ENCODE data around the gene AHCYL2.
"Not testable (repeated sequence)": the region's sequence is repeated elsewhere in the genome, so short reads cannot be mapped to it uniquely, and the experiment has no call there.

Gene AHCYL2

DNA sequence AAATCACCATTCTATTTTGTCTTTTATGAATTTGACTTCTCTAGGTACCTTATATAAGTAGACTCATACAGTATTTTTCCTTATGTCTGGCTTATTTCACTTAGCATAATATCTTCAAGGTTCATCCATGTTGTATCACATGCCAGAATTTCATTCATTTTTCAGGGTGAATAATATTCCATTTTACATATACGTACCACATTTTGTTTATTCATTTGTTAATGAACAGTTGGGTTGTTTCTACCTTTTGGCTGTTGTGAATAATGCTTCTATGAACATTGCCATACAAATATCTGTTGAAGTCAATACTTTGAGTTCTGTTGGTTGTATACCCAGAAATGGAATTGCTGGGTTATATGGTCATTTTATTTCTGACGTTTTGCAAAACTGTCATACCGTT is 20.7 kb downstream of the AHCYL2 start:
- DNase-seq (ENCODE audit: low spot score) = no peak

DNA sequence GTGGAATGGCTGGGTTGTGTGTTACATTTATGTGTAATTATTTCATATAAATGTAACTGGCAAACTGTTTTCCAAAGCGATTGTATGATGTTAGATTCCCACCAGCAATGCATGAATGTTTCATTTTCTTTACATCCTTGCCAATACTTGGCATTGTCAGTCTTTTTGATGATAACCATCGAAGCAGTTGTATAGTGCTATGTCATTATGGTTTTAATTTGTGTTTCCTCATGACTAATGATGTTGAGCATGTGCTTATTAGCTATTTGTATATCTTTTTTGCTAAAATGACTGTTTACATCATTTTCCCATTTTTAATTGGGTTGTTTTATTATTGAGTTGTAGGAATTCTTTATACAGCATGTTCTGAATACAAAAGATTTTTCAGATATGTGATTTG is 22.3 kb downstream of the AHCYL2 start:
- DNase-seq (ENCODE audit: low spot score) = no peak

DNA sequence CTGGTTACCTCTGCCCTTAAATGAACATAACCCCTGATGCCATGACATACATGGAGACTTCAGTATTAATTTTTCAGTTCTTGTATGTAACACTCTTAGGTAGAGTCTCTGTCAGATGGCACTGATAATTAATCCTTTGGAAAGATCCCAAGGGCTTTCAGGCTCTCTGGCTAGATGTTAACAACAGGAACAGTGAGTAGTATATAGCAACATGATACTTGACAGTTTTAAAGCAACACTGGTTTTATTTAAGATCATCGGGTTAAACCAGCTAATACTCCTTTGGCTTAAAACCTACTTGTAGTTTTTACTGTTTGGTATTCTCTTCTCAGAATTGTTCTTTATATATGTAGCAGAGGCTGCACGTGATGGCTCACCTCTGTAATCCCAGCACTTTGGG is 27.3 kb downstream of the AHCYL2 start:
- DNase-seq (ENCODE audit: low spot score) = no peak

DNA sequence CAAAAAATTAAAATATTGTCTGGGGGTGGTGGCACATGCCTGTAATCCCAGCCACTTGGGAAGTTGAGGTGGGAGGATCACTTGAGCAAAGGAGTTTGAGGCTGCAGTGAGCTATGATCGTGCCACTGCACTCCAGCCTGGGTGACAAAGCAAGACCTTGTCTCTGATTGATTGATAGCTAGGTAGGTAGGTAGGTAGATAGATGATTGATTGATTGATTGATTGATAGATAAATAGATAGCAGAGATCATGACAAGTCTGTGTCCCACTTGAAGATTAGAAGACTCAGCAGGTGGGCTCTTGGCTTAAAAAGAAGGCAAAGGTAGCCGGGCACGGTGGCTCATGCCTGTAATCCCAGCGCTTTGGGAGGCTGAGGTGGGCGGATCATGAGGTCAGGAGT is 27.8 kb downstream of the AHCYL2 start:
- not testable (repeated sequence) for DNase-seq (ENCODE audit: low spot score)

DNA sequence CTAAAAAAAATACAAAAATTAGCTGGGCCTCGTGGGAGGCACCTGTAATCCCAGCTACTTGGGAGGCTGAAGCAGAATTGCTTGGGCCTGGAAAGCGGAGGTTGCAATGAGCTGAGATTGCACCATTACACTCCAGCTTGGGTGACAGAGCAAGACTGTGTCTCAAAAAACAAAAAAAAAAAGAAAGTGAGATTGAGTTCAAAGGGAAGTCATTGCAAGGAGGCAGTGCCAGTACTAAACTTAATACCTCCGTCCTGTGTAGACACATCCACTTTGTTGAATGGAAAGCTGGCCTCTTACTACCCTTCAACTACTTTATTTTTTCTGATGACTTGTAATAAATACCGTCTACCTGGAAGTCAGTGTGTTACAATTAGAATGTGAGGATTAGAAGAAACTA is 31.0 kb downstream of the AHCYL2 start:
- DNase-seq (ENCODE audit: low spot score) = no peak

DNA sequence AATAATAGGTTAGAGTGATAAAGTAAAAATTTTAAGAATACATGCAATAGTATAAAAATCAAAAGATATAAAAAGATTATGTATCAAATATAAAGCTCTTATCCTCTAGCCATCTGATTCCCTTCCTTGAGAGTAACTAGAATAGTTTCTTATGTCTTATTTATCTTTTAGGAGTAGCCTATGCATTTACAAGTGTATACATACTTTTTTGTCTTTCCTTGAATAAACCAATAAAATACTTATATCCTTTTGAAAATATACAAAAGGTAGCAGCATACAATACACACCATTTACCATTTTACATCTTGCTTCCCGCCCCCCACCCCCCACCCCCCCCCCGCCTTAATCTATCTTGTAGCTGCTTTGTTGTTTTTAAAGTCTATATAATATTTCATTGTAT is 31.4 kb downstream of the AHCYL2 start:
- no peak for DNase-seq (ENCODE audit: low spot score)

DNA sequence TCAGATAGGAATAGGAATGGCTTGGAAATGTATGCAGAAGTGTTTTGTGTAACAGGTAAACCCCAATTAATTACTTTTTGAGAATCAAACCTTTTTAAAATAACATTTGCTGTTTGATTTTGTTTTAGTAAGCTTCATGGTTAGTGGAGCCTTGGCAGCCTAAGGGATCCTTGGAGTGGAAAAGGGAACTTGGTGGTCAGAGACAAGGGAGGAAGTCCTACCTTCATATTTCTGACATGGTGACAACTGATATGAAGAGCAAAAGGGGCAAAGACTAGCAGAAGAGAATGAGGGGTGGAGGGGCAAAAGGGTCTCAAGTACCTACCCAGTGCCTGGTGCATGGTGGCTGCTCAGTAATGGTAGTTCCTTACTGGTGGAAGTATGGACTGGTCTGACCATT is 32.3 kb downstream of the AHCYL2 start:
- no peak for DNase-seq (ENCODE audit: low spot score)

DNA sequence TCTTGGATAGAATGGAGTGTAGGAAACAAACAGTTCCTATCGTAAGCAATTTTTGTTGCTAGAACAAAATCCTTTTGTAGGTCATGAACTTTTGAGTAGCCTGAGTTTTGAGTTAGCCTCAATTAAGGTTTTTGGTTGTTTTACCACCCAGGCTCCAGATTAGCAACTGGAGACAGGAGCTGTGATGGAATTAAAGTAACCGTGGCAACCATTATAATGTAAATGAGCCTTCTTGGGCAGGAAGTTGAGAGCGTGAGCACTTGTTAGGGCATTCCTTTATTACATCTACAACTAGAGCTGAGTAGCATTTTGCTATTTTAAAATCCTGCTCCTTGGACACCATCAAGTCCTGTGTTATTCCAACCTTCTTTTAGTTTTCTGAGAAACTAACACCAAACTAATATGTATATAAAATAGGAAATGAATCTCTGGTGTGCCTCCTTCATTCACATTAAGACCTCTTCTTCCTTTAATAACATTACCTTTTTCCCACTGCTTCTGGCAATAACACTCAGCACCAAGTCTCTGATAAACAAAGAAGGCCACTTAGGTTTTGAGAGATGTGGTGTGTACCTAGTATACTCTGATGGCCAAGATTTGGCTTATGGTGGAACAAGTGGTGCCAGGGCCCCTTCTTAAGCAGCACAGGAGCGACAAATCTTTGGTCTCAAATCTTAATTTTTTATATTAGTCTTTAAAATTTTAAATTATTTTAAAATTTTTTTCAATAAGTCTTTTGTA is 34.0 kb downstream of the AHCYL2 start:
- DNase-seq (ENCODE audit: low spot score) = peak; percentile 51

DNA sequence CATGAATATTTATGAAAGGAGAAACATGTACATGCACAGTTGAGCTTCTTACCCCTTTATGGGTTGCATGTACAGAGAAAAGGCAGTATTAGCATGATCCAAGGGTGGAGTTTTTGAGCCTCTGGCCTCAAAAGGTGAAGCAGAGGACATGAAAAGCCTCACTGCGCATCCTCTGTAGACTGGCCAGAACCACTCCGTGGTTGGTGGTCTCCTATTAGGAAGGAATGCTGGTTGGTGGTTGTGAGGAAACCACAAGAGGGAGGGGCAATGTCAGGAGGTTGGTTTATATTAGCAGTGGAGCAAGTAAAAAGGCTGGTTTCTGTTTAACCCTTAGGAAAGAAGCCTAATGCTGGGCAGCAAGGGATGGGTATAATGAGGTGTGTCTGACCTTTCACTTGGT is 37.5 kb downstream of the AHCYL2 start:
- DNase-seq (ENCODE audit: low spot score) = no peak

DNA sequence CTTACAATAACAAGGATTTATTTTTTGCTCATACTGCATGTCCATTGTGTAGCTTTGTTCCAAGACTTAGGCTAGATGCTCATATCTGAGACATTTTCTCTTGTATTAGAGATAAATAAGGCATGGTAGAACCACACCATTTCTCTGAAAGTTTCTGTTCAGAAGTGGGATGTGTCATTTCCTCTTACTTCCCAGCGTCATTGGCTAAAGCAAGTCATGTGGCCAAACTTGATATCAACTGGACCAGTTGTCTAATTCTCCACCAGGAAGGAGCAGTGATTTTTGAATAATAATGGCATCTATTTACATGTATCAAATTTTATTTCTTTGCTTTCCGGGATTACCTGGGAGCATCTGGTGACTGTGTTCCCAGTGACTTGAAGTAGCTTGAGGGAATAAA is 38.3 kb downstream of the AHCYL2 start:
- no peak for DNase-seq (ENCODE audit: low spot score)

DNA sequence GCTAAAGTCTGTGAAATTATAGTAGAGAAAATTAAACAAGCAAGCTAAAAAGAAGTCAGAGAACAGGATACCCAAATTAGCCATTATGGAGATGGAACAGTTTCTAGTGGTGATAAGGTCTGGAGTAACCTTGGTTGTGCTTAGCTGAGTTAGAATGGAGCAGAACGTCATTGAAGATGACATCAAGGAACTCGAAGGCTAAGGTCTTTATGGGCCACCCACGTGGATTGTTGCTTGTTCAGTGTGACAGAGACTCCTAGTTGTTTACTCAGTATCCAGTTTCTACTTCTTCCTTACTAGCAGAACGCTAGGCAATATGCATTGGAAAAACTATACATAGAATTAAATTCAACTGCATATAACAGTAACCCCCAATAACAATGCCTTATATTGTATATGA is 39.7 kb downstream of the AHCYL2 start:
- DNase-seq (ENCODE audit: low spot score) = no peak

DNA sequence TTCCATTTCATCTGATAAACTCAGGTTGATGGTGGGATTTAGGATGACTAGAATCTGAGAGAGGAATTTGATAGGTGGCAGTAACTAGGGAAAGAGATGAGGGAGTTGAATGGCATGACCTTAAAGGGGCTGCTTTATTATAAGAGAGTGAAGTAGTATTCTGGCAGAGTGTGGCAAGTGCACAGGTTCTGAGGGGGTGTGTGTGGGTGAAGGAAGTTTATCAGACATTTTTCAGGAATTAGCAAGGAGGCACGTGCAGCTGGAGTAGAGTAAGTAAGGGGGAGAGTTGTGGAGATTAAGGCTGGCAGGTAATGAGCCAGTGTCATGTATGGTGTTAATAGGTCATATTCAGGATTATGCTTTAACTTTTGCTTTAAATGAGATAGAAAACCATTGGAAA is 40.5 kb downstream of the AHCYL2 start:
- DNase-seq (ENCODE audit: low spot score) = no peak

DNA sequence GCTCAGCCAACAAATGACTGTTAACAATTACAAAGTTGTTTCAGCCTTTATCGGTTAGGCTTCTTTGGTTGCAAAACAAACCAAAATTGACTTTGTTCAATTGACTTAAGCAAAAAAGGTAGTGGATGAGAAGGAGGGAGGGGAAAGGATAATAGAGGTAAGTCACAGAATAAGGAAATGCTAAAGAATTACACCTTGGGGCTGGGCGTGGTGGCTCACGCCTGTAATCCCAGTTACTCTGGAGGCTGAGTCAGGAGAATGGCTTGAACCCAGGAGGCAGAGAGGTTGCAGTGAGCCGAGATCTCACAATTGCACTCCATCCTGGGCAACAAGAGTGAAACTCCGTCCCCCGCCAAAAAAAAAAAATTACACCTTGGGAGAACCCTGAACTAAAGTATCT is 41.4 kb downstream of the AHCYL2 start:
- no peak for DNase-seq (ENCODE audit: low spot score)

DNA sequence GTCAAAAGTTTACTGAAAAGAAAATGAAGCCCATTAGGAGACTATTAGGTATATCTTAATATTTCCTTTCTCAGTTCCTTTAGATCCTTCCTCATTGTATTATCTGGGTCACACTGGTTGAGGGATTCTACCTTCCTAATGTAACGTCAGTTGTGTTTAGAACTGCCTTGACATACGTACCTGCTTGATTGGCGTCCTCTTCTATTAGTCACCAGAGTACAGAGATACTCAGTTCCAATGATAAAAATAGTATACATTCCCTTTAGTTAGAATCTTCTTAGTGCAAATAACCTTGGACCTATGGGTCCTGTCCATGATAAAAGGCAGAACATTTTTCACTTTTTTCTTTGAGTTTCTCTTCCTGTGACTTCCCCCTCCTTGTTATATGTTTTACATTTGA is 45.2 kb downstream of the AHCYL2 start:
- DNase-seq (ENCODE audit: low spot score) = no peak

DNA sequence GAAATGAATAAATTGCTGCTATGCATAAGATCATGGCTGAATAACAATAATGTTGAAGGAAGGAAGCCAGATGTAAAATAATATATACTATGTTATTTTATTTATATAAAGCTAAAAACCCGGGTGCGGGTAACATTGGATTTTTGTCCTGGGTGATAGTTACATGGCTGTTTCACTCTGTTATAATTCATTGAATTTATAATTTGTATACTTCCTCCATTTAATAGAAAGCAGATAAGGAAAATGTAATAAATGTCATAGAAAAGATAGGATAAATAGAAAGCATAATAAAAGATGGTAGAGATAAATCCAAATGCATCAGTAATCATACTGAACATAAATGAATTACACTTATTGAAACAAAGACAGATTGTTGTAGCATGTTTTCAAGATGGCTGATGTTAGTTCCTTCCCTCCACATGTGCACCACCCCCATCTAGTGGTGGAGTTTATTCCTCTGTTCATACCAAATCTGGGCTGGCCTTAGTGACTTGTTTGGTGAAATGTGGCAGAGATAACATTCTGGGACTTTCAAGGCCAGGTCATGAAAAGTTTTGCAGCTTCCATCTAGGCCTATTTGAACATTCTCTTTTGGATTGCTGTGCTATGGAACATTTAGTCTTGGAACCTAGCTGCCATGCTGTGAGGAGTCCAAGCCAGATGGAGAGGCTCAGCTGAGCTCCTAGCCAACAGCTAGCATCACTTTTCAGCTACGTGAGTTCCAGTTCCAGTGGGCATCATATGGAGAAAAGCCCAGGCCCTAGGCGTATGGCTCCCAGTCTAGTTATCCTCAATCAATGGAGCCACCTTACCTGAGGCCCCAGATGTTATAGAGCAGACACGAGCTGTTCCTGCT is 46.9 kb downstream of the AHCYL2 start:
- peak; percentile 80 for DNase-seq (ENCODE audit: low spot score)

DNA sequence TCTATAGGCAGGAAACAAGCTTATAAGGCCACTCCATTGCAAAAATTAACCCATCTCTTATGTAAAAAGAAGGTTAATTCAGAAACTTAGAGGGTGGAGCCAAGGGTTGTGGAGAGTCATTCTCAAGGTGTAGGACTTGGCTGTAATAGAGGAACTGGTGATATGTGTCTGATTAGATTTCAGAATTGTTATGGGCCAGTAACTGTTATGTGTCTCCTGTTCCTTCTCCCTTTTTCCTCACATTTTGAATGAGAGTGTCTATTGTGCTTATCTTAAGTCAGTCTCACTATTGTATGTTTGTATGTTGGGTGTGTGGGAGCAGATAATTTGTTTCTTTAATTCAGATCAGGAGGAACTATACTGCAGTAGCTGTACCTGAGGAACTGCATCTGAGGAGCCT is 49.1 kb downstream of the AHCYL2 start:
- no peak for DNase-seq (ENCODE audit: low spot score)

DNA sequence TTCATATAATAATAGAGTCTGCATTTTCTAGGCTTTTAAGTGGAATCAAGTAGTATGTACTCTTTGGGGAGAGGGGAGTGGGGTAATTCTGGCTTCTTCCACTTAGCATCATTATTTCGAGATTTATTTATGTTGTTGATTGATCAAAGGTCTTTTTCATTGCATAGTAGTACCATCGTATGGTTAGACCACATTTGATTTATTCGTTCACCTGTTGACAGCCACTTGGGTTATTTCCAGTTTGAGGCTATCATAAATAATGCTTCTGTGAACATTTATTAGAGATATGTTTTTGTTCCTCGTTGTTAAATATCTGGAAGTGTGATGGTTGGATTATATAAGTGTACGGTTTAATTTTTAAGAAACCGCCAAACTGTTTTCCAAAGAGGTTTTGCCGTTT is 52.8 kb downstream of the AHCYL2 start:
- DNase-seq (ENCODE audit: low spot score) = no peak

DNA sequence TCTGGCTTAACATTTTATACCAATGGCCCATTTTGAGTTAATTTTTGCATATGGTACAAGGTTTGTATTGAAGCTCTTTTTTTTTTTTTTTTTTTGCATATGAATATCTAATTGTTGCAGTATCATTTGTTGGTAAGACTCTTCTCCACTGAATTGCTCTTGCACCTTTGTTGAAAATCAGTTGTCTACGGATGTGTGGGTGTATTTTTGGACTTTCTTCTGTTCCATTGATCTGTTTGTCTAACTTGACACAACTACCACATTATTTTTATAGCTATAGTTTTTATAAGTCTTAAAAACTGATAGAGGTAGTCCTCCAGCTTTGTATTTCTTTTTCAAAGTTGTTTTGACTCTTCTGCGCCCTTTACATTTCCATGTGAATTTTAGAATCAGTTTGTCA is 53.9 kb downstream of the AHCYL2 start:
- no peak for DNase-seq (ENCODE audit: low spot score)

DNA sequence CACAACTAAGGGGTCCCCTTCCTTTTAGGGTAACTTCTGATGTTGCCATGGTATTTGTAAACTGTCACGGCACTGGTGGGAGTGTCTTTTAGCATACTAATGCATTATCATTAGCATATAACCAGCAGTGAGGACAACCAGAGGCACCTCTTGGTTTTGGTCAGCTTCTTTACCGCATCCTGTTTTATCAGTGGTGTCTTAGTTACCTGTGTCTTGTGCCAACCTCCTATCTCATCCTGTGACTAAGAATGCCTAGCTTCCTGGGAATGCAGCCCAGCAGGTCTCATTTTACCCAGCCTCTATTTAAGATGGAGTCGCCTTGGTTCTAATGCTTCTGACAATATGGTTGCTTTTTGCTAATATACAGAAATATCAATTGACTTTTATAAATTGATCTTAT is 54.9 kb downstream of the AHCYL2 start:
- DNase-seq (ENCODE audit: low spot score) = no peak

DNA sequence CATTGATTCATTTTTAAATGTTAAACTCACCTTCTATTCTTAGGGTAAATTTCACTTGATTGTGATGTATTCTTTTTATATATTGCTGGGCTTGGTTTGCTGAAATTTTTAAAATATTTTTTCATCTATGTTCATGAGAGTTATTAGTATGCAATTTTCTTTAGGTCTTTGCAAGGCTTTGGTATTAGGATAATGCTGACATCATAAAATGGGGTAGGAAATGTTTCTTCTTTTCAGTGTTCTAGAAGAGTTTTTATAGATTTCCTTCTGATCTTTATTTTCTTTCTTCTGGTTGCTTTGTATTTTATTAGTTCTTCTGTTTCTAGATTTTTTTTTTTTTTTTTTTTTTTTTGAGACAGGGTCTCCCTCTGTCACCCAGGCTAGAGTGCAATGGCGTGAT is 56.3 kb downstream of the AHCYL2 start:
- DNase-seq (ENCODE audit: low spot score) = no peak

DNA sequence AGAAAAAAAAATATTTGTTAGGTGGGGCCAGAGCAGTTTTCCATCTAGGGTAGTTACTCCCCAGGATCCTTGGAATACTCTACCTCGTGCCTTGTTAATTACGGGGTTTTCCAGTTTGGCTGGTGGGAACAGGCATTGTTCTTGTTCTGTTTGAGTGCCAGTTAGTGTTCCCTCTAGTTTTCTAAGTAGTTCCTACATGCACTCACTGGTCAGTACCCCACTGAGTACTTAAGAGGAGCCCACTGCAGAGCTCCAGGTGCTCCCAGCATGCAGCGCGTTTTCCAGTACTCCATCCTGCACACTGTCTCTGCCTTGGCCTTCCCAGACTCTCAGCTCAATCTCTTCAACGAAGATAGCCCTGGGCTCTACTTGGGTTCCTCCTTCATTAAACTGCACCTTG is 58.0 kb downstream of the AHCYL2 start:
- no peak for DNase-seq (ENCODE audit: low spot score)

DNA sequence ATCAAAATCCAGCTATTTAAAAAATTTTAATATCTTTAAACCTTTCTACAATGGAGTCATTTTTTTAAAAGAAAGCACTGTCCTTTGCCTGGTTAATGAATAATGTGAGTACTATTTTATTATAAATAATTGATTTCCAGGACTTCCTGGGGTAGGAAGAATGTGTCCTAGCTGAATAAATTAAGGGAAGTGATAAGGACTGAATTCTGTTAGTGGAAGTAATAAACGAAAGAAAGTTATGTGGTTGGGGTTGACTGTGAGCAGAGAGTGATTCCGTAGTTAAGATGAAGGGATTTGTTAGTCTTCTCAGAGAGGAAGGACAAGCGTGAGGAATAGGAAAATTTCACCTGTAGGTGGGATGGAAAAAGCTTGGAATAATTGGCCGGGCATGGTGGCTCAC is 59.1 kb downstream of the AHCYL2 start:
- no peak for DNase-seq (ENCODE audit: low spot score)

DNA sequence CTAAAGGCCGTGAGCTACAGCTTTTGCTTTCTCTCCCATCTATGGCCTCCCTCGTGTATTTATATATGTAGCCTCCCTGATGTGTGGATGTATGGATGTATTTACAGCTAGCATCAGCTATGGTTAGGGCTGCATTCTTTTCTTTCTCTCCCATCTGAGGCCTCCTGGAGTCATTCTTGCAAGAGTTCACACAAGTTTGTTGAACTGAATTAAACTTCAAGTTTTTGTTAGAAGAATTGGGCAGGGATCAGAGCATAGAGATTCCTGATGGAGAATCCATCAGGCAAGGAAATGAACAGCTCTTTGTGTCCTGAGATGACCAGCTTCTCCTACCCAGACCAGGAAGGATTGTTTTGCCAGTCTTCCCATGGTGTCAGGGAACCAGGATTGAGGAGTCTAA is 60.3 kb downstream of the AHCYL2 start:
- no peak for DNase-seq (ENCODE audit: low spot score)

DNA sequence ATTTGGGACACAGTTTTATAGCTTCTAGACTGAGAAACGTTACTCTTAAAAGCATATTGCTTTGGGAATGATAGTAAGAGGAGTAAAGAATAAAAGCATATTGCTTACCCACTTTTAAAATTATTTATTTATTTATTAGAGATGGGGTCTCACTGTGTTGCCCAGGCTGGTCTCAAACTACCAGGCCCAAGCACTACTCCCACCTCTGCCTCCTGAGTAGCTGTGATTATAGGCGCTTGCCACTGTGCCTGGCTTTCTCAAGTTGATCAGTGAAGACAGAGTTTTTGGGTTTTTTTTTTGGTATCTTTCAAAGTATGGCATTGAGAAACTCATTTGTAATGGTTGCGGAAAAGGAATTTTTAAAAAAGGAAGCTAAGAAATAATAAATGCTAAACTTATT is 68.0 kb downstream of the AHCYL2 start:
- DNase-seq (ENCODE audit: low spot score) = no peak

Data from Ammon's horn (tissue), 1 donor.